PC-9 (cell line): ENCODE data around the gene RTN3.

Experiments
- CTCF ChIP-seq: fragments of 200-600 bp; sonication (generic); conservative IDR thresholded peaks from 2 replicates; pipeline ENCODE4 v1.6.1; 2017; ENCODE audit warnings: mixed run types, antibody characterized with exemption, mild to moderate bottlenecking, moderate library complexity
- EZH2 ChIP-seq: fragments of 200-600 bp; sonication (generic); IDR thresholded peaks from 2 replicates; pipeline ENCODE4 v1.8.0; 2017; ENCODE audit warnings: antibody characterized with exemption, low read depth

GRCh38 chr11:63670096-63670432, 11.2 kb upstream of the RTN3 start:
- TF ChIP-seq CTCF (no peak), EZH2 (no peak)
